ENCODE data around the gene ZNF821.

GRCh38 chr16:71834291-71834690, 49.7 kb downstream of the ZNF821 start:
- TF ChIP-seq CTCF (conservative IDR thresholded peaks at IDR 0.05; ENCODE audit: low read length) (no peak), EZH2phosphoT487 (IDR thresholded peaks at IDR 0.05; ENCODE audit: borderline replicate concordance) (no peak)

Measured in Loucy (cell line).